Nucleus accumbens (tissue), 56 donors: ENCODE measurements around the gene ARSJ.

ENCODE experiments used
- DNase-seq, 56 donors: peaks; one replicate each; lab custom pipeline; 2025; lab: John Stamatoyannopoulos, UW

ARSJ gene

DNA sequence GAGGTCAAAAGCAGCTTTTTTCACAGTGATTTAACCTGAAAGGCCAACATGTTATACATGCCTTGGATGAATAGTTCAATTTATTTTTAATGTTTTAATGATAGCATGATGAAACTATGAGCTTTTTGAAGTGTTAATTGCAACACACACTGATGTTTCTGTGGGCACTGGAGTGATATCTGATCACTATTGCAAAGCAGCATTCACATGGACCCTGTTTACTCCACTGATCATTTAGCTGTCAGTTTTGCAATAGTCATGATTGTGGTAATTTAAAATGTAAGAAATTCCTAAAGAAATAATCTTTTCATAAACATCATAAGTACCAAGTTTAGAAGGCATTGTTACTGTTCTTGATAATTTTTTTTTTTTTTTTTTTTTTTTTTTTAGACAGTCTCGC is 74.1 kb downstream of the ARSJ start:
- no peak for DNase-seq

DNA sequence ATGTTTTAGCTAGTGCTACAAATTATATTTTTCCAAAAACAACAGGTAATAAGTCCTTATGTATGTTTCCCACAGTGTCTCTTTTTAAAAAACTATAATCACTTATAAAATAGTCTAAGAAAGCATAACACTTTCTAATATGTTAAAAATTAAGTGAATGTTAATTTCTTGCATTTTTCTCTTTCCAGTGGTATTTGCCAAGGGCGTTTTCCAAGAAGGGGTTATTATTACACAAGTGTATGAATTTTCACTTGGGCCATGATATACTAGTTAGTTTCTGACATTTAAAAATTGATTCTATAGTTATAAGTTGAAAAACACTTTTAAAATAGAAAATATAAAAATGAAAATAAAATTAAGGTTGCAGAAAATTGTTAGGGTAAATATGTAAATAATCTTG is 74.6 kb downstream of the ARSJ start:
- no peak for DNase-seq

DNA sequence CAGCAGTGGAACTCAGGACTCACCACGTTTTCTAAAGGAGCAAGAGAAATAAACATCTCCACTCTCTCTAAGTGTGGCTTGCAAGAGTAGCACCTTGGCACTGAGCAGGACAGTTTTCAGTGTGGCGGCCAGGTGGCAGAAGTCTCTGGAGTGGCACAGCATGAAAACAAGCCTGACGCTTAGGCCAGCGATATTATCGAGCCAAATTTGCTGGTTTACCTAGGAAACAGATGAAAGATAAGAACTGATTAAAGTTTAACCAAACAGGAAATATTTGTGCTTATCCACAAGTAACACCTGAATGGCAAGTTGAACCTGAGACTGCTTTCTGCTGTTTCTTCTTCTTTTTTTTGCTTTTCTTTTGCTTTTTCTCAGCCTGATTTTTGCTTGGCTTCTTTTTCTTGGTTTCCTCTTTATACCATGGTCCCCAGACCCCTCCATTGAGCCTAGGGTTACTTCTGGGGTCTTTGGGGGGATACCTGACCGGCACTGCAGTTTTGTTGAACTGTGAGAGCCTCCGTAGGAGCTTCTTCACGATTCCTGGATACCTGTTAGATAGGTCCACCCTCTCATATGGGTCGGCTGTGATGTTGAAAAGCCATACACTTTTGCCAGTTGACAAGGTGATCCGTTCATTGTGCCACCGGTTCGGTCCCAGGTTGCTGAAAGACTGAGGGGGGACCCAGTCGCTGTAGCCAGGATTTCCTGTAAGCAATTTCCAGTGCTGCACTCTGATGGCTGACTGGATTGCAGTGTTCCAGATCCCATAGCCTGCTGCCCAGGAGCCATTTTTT is 77.3 kb downstream of the ARSJ start:
- DNase-seq: no peak

DNA sequence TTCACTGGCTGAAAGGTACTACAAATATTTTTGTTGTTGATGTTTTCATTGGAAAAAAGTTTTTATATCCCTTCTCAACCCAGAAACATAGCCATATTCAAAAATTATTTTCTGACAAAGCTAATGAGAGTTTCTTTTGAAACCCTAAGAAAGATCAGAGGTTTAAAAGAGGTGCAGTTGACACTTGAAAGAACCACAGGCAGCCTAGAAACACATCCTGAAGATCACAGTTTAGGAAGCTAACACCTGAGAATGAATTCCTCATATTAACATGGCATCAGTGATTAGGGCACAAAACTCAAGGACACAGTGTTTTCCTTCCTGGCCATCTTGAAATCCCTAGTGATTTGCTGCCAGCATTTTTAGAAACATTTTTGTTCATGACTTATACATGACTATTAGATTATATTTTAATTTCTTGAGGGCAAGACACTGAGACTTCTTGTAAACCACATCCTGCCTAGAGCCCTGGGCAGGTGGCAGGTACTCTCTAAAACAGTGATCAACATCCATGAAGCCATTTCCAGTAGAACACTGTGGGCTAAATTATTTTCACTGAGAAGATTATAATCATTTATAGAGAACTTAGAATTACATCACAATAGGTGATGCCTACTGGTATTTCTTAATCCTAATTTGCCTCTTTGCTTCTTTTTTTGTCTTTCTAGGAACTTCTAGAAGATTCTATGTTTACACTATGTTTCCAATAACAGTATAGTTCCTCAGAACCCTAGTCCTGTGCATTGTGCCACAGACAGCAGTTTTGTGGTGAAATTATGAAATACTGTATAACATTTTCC is 80.0 kb downstream of the ARSJ start:
- DNase-seq: no peak

DNA sequence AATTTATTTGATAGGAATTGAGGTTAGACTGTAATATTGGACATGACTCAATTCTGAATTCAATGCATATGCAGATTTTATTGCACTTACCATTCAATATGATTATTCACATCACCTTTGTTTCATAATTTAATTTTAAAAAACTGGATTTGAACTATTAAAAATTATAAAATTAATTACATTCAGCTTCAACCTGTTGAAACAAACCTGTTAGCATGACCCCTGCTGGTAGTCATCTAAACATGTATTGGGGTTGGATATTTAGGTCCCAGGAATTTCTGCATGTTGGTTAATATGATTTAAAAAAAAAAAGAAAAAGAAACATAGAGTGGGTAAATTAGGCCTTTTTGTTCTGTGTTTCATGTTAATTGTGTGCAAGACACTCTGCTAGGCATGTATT is 85.9 kb downstream of the ARSJ start:
- DNase-seq: no peak

DNA sequence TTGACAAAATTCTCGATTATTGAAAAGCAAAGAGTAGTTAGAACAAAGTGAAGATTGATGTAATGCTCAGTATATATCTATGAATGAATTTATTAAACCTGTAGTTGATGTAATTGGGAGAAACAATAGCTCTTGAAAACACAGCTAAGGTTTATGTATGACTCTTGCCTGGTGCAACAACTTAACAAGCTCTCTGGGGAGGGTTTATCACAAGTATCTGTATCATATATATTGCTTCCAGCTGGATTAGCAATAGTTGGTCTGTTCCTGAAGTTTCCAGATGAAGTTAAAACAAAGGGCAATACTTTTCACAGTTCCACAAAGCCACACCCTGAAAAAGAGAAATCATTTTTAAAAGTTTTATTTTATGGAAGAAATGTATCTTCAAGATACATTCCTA is 91.4 kb downstream of the ARSJ start:
- DNase-seq: no peak

DNA sequence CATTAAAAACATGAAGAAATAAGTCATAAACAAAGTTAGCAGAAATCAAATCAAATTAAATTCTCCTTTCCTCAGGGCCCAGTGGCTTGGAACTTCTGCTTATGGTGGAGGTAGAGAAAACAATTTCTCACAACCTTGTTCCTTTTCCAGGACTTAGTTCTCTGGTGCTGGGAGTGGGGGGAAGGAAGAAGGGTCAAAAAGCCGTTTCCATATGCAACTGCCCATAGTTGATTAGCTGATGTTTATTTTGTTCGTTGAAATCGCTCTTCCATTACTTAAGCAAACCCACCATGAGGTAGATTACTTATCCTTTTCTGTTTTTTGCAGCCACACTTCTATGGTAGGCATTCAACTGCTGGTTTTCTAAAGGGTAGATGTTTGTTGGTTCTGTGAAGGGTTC is 94.2 kb downstream of the ARSJ start:
- no peak for DNase-seq

DNA sequence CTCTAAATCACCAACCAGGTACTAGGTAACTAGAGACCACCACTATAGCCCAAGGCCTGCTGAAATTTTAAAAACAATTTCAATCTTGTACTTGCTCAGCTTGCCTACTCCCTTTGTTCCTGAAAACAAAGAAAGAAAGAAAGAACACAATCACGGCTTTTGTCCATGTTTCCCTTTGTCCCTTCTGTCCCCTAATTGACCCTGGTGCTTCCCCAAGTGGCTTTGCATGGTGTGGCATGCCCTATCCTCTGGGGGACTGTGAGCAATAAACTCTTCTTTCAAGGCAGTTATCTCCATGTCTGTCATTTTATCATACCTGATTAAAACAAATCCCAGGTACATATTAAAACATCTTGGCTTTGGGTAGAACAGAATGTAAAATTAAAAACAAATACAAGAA is 94.8 kb downstream of the ARSJ start:
- DNase-seq: no peak

DNA sequence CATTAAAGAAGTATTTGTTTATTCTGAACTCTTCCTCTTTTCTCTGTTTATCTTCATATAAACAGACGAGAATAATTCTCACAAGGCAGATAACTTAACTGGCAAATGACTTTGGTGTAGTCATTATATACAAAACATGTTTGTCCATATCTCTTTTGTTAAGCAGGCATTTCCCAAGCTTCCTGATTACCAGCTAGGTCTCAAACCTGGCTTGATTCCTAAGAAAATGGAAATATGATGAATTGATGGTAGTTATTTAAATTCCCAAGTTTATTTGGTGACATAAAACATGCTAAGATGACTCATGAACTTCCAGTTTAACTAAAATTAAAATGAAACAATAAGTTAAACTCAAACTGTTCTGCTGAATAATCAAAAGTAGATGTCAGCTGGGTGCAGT is 96.8 kb downstream of the ARSJ start:
- DNase-seq: no peak

DNA sequence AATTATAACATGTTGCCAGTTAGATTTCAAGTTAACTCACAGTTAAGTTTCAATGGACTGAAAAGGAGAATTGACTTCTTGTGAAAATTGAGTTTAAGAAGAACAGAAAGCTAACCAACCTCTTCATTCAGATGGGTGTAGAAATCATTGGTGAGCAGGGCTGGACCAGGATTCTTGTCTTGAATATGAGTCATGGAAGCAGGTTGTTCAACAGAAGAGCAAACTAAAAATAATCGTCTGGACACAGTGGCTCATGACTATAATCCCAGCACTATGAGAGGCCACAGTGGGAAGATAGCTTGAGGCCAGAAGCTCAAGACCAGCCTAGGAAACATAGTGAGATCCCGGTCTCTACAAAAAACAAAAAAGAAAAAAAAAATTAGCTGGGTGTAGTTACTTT is 98.2 kb downstream of the ARSJ start:
- DNase-seq: no peak

DNA sequence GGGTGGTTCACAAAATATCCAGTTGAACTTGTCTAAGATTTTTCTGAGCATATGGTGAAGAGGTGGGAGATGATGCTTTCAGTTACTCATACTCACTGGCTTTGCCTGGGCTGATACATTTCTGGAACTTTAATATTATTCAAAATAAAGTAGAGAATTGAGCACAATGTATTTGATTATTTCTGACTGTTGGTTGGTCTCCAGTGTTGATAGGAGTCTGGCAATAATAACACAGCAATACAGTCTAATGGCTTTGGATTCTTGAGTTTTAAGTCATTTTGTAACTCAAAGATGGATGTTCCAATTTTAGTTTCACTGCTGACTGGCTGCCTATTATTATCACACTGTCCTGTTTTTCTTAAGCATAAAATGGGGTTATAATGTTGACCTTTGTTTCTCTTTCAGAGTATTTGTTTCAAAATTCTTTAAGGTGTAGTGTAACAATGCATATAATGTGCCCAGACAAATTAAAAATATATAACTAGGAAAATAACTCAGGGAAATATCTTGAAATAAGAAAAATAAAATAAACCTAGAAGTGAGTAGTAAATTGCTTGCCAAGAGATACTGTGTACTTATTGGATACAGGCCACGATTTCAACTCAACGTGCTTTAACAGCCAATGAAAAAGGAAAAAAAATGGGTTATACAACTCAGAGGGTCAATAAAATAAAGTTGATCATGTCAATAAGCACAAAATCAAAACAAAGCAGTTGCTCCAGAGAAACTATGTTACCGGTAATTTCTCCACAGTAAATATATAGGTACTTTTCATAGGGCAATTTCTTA is 99.0 kb downstream of the ARSJ start:
- no peak for DNase-seq

DNA sequence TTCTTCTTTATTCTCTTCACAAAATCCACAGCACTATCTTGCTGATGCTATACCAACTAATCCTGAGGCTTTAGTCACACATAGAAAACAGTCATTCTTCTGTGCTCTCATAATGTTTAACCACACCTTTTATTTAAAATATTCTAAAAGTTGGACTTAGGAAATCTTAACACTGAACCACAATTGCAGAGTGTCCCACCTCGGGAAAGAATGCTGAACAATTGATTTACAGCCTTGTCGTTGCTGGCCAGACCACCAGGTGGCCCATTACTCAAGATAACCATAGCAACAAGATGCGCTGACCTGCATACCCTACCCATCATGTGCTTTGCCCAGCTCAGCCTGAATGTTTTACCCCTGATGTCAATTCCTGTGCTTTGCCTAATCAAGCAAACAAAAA is 100.8 kb downstream of the ARSJ start:
- DNase-seq: no peak

DNA sequence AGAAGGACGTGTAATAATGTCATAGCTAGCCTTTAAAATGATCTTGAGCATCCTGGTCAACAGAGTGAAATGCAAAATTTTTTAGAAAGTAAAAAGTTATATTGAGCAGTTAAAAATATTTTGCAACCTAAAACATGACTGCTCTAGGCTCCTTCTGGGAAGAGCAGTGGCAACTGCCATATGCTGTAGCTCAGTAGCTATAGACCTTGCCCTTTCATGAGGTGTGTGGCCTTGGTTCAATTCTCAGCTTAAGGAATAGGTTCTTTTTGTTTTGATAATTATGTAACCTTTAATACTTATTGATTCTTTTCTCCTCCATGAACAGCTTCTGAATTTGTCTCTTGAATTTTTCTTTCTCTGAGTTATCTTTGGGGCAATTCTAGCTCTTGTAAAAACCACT is 105.0 kb downstream of the ARSJ start:
- DNase-seq: no peak

DNA sequence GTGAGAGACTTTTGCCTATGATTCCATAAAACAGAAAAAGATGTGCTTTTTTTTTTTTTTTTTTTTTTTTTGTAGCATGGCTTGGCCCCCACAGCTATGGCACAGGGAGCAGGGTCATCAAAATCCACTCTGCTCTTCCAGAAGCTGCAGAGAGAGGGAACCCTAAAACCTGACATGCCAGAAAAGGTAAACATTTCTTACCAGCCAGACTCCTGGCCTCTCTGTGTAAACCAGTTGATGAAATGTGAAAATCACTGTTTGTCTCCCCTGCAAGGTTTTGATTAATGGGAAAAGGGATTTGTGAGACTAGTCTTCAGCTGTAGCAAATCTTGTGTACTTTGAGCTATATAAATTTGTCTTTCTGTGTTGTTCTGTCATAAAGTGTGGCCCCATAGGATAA is 105.9 kb downstream of the ARSJ start:
- no peak for DNase-seq

DNA sequence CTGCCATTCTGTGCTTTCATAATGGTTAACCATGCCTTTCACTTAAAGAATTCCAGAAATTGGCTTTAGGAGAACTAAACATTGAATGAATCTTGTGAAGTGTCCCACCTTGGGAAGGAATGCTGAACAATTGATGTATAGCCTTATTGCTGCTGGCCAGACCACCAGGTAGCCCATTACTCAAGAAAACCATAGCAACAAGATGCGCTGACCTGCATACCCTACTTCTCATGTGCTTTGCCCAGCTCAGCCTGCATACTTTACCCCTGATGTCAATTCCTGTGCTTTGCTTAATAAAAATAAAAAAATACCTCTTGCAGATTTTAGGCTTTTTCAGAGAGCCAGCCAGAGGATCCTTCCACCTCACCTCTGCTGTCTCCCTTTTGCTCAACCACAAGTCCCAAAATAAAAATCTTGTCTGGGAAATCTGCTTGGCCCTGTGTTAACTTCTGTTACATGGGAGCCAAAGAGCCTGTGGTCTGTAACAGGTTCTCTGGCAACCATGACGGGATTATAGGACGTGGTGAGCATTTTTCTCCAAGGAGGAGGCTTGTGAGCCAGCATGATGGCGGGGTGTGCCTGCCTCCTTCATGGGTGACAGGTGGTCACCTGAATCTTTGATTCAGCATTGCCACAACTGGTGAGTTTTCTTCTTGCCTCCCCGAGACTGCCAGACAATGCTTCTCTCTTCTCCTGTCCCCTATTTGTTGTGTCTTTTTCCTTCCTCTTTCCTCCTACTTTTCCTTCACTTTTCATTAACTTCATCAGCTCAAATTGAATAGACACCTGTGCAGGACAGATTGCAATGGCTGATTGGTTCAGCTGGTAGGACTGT is 106.8 kb downstream of the ARSJ start:
- DNase-seq: no peak

DNA sequence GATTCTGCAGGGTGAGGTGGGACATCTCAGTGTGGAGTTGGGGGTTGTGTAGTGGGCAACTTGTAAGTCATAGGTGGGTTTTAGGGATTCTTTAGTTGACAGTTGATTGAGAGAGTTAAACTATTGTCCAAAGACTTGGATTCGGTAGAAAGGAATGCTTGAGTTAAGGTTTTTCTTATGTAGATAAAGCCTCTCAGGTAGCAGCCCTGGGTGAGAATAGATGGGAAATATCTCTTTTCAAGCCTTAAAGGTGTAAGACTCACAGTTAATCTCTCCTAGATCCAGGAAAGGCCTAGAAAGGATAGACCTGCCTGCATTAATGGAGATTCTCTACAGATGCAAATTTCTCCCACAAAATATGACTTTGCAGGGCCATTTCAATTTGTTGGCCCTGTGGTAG is 108.4 kb downstream of the ARSJ start:
- DNase-seq: no peak

DNA sequence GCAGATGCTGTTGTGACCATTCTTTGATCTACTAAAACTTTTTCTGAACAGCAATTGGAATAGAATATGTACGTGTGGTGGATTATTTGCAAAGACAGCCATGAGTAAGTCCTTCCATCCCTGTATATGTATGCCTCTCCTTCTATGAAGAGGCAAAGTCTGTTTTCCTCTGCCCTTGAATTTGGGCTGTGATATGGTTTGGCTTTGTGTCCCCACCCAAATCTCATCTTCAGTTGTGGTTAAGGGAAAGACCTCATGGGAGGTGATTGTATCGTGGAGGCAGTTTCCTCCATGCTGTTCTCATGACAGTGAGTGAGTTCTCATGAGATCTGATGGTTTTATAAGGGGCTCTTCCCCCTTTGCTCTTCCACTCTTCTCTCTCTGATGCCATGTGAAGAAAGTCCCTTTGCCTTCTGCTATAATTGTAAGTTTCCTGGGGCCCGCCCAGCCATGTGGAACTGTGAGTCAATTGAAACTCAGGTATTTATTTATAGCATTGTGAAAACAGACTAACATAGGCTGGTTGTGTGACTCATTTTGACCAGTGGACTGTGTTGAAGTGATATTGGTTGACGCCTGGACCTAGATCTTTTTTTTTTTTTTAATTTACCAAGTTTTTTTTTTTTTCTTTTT is 109.6 kb downstream of the ARSJ start:
- no peak for DNase-seq

DNA sequence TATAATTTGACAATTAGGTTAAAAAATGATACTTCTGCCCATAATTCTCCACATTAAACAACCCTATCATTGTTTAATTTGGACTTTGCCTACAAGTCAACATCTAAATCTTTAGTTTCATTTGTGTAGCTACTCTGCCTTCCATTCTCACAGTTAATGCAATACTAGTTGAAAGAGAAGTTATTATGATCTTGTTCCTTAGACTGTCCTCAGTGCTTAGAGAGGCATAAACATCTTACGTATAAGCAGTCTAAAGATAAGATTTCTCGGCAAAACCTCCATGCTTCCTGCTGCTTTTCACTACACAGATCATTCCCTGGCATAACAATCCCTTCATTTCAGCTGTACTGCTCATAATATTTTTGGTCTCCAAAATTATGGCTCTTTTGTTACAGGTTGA is 112.8 kb downstream of the ARSJ start:
- no peak for DNase-seq

DNA sequence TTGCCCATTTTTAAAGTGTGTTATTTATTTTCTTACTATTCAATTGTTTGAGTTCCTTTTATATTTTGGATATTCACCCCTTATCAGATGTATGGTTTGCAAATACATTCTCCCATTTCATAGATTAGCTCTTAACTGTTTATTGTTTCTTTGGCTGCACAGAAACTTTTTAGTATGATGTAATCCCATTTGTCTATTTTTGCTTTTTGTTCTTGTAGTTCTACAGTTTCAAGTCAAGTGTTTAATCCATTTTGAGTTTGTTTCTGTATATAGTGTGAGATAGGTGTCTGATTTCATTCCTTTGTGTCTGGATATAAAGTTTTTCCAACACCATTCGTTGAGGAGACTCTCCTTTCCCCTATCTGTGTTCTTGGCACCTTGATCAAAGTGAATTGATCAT is 120.5 kb downstream of the ARSJ start:
- DNase-seq: no peak

DNA sequence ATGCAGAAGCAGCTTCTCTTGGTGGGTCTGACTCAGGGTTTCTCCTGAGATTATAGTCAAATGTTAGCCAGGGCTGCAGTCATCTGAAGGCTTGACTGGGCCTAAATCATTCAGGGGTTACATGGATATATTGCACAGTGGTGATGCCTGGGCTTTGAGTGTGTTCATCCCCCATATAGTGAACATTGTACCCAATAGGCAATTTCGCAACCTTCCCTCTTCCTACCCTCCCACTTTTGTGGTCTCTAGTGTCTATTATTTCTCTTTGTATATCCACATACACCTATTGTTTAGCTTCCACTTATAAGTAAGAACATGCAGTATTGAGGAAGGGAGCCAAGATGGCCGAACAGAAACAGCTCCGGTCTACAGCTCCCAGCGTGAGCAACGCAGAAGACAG is 127.6 kb downstream of the ARSJ start:
- no peak for DNase-seq
